Lower lobe of right lung (tissue), 2 donors: Measurements from ENCODE around the gene ZSCAN32. TPM values are rescaled to one million over a fixed set of nuclear protein-coding genes. Genes with fewer than 3 reads are reported as not detected.

ENCODE experiments used
- ATAC-seq, 2 donors: fragments of 200-7000 bp; cut with Tn5 transposase; one replicate each; pipeline ENCODE4 v1.9.1; 2020 to 2022; ENCODE audit warnings: mild to moderate bottlenecking in 2 of 2, moderate library complexity in 2 of 2
- DNase-seq: peaks from one replicate; pipeline ENCODE4 v3.0.0-alpha.2; 2020
- H3K27ac ChIP-seq: fragments of 200-600 bp; one replicate; pipeline ENCODE4 v1.8.0; 2022
- H3K27me3 ChIP-seq: fragments of 200-600 bp; one replicate; pipeline ENCODE4 v1.8.0; 2022; ENCODE audit warnings: low read depth
- H3K36me3 ChIP-seq: fragments of 200-600 bp; one replicate; pipeline ENCODE4 v1.8.0; 2022; ENCODE audit warnings: mild to moderate bottlenecking
- H3K4me1 ChIP-seq: fragments of 200-600 bp; one replicate; pipeline ENCODE4 v1.8.0; 2022
- H3K4me3 ChIP-seq: fragments of 200-600 bp; one replicate; pipeline ENCODE4 v1.8.0; 2022; ENCODE audit warnings: mild to moderate bottlenecking
- H3K9me3 ChIP-seq: fragments of 200-600 bp; one replicate; pipeline ENCODE4 v1.8.0; 2022
- CTCF ChIP-seq: fragments of 200-600 bp; IDR thresholded peaks from one replicate; pipeline ENCODE4 v1.8.0; 2022; ENCODE audit warnings: antibody characterized with exemption, mild to moderate bottlenecking
- intact Hi-C: fragments of 100-400 bp; cut with DNase I; formaldehyde crosslinking; loops from one replicate; pipeline ENCODE4 v1.11.0; 2022
- long read RNA-seq: library from polyadenylated mRNA; unstranded; transcript quantifications from one replicate; pipeline ENCODE4 v2.0.0, GENCODE V29; 2021
- total RNA-seq: library from RNA; stranded (reverse); fragmentation: NEBNext Ultra II Directional; extraction: Animal tissue kit (Norgen Biotek cat#: 25700); gene quantifications from one replicate; pipeline ENCODE4 v1.2.1, GENCODE V29; 2021
- donor health status: DM: no; HTN: yes; CAD: no; lungs with severe emphysema.

The ZSCAN32 gene
- 12.7 TPM for total RNA-seq
- long read RNA-seq, partial matches to known transcripts: 2 of 14 reads
- long read RNA-seq, other reads (novel, unspliced or antisense): 6 of 14 reads

DNA sequence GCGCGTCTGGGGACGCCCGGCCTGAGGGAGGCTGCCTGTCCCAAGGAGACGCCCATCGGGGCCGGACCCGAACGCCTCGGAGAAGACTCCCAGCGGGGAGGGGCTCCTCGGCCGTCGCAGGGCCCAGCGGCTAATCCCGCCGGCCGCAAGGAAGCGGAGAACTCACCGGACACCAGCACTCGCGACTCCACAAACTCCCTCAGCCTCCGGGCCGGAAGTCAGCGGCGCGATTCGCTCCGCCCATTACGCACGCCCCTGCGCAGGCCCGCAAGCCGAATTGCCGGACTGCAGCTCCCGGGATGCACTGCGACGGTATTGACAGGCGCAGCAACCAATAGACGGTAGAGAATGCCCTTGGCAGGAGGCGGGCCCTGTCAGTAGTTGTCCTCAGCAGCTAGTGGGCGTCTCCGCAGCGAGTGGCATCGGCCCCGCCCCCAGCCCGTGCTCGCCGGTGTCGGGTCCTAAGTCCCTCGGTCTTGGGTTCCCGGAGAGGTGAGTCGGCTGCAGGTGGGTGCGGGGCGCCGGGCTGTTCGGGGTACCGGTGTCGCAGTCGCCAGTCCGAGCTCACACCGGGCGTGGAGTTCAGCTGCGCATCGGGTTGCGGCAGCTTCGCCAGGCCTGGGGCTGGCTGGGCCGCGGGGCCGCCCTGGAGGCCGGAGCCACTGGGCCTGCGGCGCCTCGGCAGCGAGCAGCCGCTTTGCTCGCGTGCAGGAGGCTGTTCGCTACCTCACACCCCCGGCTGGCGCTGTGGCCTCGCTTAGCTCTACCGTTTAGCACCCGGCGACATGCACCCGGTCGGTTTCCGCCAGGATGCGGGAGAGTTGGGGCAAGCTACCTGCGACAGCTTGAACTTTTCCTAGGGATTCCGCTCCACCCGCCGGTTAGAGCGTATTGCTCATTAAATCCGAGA lies at the start of gene ZSCAN32, which contains the start of gene ZNF174:
Gene ZSCAN32, minus strand, starts transcription at position 226 of the 910 bp plus-strand sequence. CDS start 3,447 bp downstream, outside the sequence.
Gene ZNF174, plus strand, starts transcription at position 437 of the 910 bp plus-strand sequence. CDS start 790 bp downstream, outside the sequence.
- Histone ChIP-seq H3K4me3 (peak within 1 kb of the TSS; percentile 89), H3K27me3 (no peaks in the 10 kb centered on the region), H3K36me3 (peaks cover 34% of the 10 kb centered on the region), H3K9me3 (peaks cover 26% of the 10 kb centered on the region), H3K4me1 (peaks cover 27% of the 10 kb centered on the region), H3K27ac (peak within 1 kb of the TSS; percentile 89)
- peak; percentile 100 for ATAC-seq
- intact Hi-C loops: no loop called here
- DNase-seq: peak; percentile 98
- TF ChIP-seq CTCF: no peak

DNA sequence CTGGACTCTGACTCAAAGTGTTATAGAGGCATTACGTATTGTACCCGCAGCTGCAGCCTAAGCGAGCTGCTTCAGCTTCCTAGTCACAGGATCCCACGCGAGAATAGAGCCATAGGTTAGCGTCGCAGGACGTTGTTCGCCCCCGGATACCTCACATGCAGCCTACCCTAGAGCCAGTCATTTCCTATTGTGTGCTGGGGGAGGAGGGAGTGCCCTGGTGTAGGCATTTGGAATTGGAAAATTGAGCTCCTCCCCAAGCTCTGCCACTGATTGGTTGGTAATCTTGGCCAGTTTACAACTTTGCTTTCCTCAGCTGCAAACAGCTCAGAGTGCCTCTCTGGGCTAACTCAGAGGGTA lies 43.2 kb upstream of the ZSCAN32 start:
- H3K9me3 ChIP-seq: no peaks in the 10 kb centered on the region
- peak; percentile 80 to 82 for ATAC-seq
- DNase-seq: peak; percentile 44
- H3K27ac ChIP-seq: peak overlapping the region; percentile 81
- H3K4me3 ChIP-seq: peak overlapping the region; percentile 68
- TF ChIP-seq CTCF: no peak
- peaks cover 26% of the 10 kb centered on the region for H3K36me3 ChIP-seq
- no peaks in the 10 kb centered on the region for H3K27me3 ChIP-seq
- intact Hi-C loops: no loop called here
- peaks cover 11% of the 10 kb centered on the region for H3K4me1 ChIP-seq

DNA sequence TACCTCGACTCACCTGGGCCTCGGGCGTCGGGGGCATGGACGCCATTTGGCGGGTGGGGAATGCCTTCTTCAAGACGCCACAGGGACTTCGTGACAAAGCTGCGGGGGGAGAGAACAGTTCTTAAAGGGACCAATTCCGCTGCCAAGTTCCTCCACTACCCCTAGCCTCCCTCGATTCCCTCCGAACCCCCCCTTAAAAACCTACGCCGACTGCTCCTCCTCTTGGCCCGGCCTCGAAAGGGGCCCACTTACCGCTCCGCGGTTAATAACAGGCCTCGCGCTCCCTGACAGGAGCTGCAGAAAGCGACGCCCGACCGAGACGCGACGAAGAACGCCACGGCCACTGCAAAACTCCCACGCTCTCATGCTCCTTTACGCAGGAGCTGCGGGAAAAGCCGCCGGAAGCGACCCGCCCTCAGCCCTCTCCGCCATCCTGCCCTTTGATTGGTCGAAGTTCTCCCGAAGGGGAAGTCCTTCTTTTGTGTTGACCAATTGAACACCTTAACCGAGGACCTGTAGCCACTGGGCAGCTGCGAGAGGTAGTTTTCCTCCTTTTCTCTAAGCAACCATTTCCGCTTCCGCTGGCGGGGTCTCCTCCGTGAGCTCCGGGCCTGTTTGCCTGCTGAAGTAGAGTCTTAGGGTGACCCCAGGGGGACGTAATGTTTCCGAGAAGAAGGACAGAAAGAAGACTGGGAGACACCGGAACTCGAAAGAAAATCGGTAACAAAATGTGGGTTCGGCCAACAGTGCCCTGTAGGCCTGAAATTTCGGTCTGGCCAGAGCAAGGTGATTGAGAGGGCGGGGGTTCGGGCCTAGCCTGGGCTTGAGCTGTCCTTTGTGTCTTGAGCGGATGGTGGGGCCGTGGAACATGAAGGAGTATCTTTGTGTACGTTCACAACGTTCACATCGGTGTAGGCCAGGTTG lies 42.6 kb upstream of the ZSCAN32 start, which contains the start of the genes NAA60 and ZNF597:
Gene NAA60, plus strand, starts transcription at position 573 of the 924 bp plus-strand sequence. CDS start 32,548 bp downstream, outside the sequence.
Gene ZNF597, minus strand, starts transcription at position 397 of the 924 bp plus-strand sequence. Its CDS starts 351 bp downstream, at position 46.
- peaks cover 11% of the 10 kb centered on the region for H3K4me1 ChIP-seq
- peak within 1 kb of the TSS; percentile 81 for H3K27ac ChIP-seq
- peak; percentile 84 for DNase-seq
- H3K27me3 ChIP-seq: no peaks in the 10 kb centered on the region
- TF ChIP-seq CTCF: no peak
- intact Hi-C loops: no loop called here
- no peaks in the 10 kb centered on the region for H3K9me3 ChIP-seq
- peak; percentile 98 for ATAC-seq
- H3K4me3 ChIP-seq: peak within 1 kb of the TSS; percentile 68
- peaks cover 20% of the 10 kb centered on the region for H3K36me3 ChIP-seq

DNA sequence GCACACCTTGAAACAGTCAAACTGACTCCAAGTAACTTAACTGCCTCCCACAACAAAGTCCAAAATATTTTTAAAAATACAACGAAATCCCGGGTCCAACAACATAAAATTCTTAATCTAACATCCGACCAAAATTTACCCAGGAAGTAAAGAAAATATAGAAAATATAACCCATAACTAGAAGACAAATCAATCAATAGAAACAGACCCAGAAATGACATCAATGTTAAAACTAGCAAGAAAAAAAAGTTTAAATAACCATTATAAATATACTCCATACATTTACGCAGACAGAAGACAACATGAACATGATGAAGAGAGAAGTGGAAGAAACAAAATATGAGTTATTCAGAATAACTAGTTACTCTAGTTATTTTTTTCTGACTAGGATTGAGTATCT lies 38.8 kb upstream of the ZSCAN32 start:
- H3K9me3 ChIP-seq: no peaks in the 10 kb centered on the region
- H3K4me3 ChIP-seq: no peak overlapping the region
- no peak overlapping the region for H3K27ac ChIP-seq
- ATAC-seq (no peak), DNase-seq (no peak)
- no peaks in the 10 kb centered on the region for H3K27me3 ChIP-seq
- peaks cover 20% of the 10 kb centered on the region for H3K36me3 ChIP-seq
- peaks cover 6% of the 10 kb centered on the region for H3K4me1 ChIP-seq
- intact Hi-C loops: no loop called here
- no peak for TF ChIP-seq CTCF

GRCh38 chr16:3434373-3434772 lies 33.6 kb upstream of the ZSCAN32 start:
- ATAC-seq (no peak), DNase-seq (no peak)
- H3K4me3 ChIP-seq: no peak overlapping the region
- H3K4me1 ChIP-seq: no peaks in the 10 kb centered on the region
- peaks cover 19% of the 10 kb centered on the region for H3K36me3 ChIP-seq
- intact Hi-C loops: no loop called here
- H3K27me3 ChIP-seq: no peaks in the 10 kb centered on the region
- TF ChIP-seq CTCF: no peak
- no peaks in the 10 kb centered on the region for H3K9me3 ChIP-seq
- no peak overlapping the region for H3K27ac ChIP-seq
